Tibial nerve (tissue), 3 donors: Measurements from ENCODE around the gene CDKN2C.

Experiments used
- POLR2A ChIP-seq, 2 donors: fragments of 450-650 bp; IDR thresholded peaks; one replicate each; pipeline ENCODE4 v1.6.1; 2017; ENCODE audit warnings: antibody characterized with exemption in 2 of 2, mild to moderate bottlenecking in 2 of 2, moderate library complexity in 2 of 2
- TF ChIP-seq, protein P1 (sequence below), 5 experiments: fragments of 200-600 bp in 3 of 5; fragments of 450-650 bp in 2 of 5; sonication (generic) in 3 of 5; IDR thresholded peaks; one replicate each; pipeline ENCODE4 v1.5.1; 2016 to 2019; ENCODE audit warnings: antibody characterized with exemption in 5 of 5, mild to moderate bottlenecking in 3 of 5, moderate library complexity in 2 of 5

DNA sequence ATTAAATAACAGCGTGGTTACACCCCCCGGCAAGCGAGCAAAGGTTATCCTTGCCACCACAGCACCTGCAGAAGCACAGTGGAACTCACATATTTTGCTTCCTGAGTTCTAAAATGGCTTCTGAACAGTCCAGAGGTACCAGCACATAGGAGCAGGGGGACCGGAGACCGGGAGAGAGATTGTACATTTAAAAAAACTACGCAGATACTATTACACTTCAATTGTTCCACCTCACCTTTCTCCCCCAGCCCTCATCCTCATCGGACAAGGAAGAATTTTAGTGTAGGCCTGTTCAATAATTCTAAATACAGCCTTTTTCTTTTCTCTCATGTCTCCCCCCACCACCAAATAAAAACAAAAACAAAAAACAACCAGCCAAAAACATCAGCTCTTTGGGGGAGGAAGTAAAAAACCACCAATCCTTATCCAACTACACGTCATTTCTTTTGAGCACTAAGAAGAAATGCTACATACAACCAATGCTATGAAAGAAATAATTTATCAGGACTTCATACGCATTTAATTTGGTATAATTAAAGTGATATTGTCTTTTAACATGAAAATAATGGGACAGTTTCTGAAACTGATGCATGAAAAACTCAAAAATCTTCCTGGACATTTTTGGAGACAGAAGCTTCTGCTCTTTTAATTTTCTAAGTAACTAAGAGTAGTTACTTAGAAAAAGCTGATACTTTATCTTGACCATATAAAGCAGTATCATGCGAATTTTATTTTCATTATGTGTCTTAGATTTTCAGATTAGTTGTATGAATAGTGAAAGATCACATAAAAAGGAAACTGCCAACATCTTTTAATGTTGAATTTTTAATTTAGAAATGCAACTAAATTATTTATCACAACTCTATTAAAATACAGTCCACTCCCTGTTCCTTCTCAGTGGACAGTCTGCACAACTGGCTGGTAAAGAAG lies 9.1 kb downstream of the CDKN2C start:
- TF ChIP-seq, protein P1, sequence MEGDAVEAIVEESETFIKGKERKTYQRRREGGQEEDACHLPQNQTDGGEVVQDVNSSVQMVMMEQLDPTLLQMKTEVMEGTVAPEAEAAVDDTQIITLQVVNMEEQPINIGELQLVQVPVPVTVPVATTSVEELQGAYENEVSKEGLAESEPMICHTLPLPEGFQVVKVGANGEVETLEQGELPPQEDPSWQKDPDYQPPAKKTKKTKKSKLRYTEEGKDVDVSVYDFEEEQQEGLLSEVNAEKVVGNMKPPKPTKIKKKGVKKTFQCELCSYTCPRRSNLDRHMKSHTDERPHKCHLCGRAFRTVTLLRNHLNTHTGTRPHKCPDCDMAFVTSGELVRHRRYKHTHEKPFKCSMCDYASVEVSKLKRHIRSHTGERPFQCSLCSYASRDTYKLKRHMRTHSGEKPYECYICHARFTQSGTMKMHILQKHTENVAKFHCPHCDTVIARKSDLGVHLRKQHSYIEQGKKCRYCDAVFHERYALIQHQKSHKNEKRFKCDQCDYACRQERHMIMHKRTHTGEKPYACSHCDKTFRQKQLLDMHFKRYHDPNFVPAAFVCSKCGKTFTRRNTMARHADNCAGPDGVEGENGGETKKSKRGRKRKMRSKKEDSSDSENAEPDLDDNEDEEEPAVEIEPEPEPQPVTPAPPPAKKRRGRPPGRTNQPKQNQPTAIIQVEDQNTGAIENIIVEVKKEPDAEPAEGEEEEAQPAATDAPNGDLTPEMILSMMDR (IDR thresholded peaks at IDR 0.05) = no peak
- no peak for TF ChIP-seq POLR2A (IDR thresholded peaks at IDR 0.05)
